Activated CD8-positive, alpha-beta memory T cell treated with anti-CD3 and anti-CD28 coated beads, Interleukin-2, amount 10 ng/mL, durations not matched to agents 7 days and 5 days (primary cell): ENCODE results near the gene SLC2A1. TPM values are rescaled to one million over a fixed set of nuclear protein-coding genes. Genes with fewer than 3 reads are reported as not detected.

Experiments
- ATAC-seq: fragments of 150-1000 bp; cut with Tn5 transposase; one replicate; pipeline ENCODE4 v1.10.0; 2021; ENCODE audit warnings: moderate library complexity
- CTCF ChIA-PET: fragments of 350-600 bp; sonication (Branson Sonifier 250); formaldehyde crosslinking; loops from one replicate; lab custom pipeline; 2021; ENCODE audit warnings: antibody characterized with exemption; lab: Charles Lee
- DNase-seq: peaks from one replicate; pipeline ENCODE4 v3.0.0-alpha.2; 2020
- H3K27ac Mint-ChIP-seq: one replicate; pipeline ENCODE4 v1.8.0; 2021; ENCODE audit warnings: mild to moderate bottlenecking, mixed read lengths
- H3K27me3 Mint-ChIP-seq: one replicate; pipeline ENCODE4 v1.8.0; 2021; ENCODE audit warnings: mixed read lengths
- H3K36me3 Mint-ChIP-seq: one replicate; pipeline ENCODE4 v1.8.0; 2021; ENCODE audit warnings: mild to moderate bottlenecking, mixed read lengths
- H3K4me1 Mint-ChIP-seq: one replicate; pipeline ENCODE4 v1.8.0; 2021; ENCODE audit warnings: mixed read lengths
- H3K4me3 Mint-ChIP-seq: one replicate; pipeline ENCODE4 v1.8.0; 2021; ENCODE audit warnings: mild to moderate bottlenecking, moderate library complexity, mixed read lengths
- H3K9me3 Mint-ChIP-seq: one replicate; pipeline ENCODE4 v1.8.0; 2022; ENCODE audit warnings: low read depth, mixed read lengths
- total RNA-seq, 2 experiments: library from RNA; stranded (reverse); gene quantifications; one replicate each; pipeline ENCODE4 v1.2.3, GENCODE V29; 2021

The SLC2A1 gene
- total RNA-seq, 2 experiments from 2014 or later: 113 to 140 TPM

DNA sequence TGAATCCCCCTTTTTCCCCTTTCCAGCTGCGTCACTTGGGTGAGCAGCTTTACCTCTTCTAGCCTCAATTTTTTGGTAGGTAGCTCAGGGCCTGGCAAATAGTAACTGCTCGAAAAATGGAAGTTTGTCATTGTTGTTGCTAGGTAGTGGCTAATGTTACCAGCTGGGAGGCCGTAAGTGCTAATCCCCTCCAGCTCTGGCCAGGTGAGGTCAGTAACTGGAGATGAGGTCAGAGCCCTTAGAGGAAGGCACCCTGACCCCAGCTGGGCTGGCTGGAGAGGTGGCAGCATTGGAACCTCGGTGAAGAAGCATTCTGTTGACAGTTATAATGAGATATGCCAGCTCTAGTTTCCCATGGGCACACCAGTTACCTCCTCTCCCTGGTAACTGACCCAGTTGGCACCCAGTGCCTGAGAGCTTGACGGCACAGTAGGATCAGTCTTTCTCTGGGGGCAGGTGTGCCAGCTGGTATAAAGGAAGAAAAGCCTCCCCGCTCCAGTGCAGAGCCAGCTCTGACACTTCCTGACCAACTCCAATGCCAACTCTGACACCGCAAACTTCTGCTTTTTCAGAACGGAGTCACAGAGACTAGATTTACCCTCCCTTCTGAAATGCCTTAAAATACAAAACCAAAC is 35.0 kb upstream of the SLC2A1 start:
- no peaks in the 10 kb centered on the region for H3K4me1 Mint-ChIP-seq
- no peaks in the 10 kb centered on the region for H3K36me3 Mint-ChIP-seq
- no peak for ATAC-seq
- CTCF ChIA-PET: interaction anchor here (0.6 kb wide), 1 partner anchor 74 kb away, joined by 3 read pairs; no protein-coding TSS in a partner anchor
- H3K27me3 Mint-ChIP-seq: no peaks in the 10 kb centered on the region
- H3K9me3 Mint-ChIP-seq: no peaks in the 10 kb centered on the region
- H3K4me3 Mint-ChIP-seq: no peak overlapping the region
- H3K27ac Mint-ChIP-seq: no peak overlapping the region
- no peak for DNase-seq

DNA sequence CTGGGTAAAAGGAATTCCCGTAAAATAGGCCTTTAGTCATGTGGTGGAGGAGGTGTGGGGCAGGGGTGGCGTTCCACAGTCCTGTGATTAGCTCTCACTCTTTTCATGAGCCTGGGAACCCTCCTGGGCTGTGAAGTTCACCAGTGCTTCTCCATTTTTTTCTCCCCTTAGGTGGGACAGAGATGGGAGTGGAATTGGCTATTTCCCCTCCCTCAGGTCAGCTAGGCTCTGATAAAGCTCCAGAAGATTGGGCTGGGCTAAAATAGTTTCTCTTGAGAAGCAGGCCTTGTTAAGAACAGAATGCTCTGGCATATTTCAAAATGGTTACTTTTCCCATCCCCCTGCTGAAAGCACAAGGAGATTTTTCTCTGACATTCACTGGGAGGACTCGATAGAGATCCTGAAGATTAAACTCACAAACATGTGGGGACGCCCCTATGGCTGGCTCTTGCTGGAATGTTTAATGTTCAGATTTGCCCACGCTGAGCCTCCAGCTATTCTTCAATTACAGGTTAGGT is 33.4 kb upstream of the SLC2A1 start:
- CTCF ChIA-PET: no interaction called here
- H3K4me1 Mint-ChIP-seq: no peaks in the 10 kb centered on the region
- H3K27ac Mint-ChIP-seq: no peak overlapping the region
- H3K4me3 Mint-ChIP-seq: no peak overlapping the region
- H3K36me3 Mint-ChIP-seq: no peaks in the 10 kb centered on the region
- no peaks in the 10 kb centered on the region for H3K9me3 Mint-ChIP-seq
- no peak for DNase-seq
- H3K27me3 Mint-ChIP-seq: no peaks in the 10 kb centered on the region
- no peak for ATAC-seq

- DNase-seq (no peak), ATAC-seq (no peak)
- H3K27ac Mint-ChIP-seq: no peak overlapping the region
- no peaks in the 10 kb centered on the region for H3K4me1 Mint-ChIP-seq
- H3K4me3 Mint-ChIP-seq: no peak overlapping the region
- no peaks in the 10 kb centered on the region for H3K9me3 Mint-ChIP-seq
- no peaks in the 10 kb centered on the region for H3K36me3 Mint-ChIP-seq
- CTCF ChIA-PET: no interaction called here
- H3K27me3 Mint-ChIP-seq: no peaks in the 10 kb centered on the region
Observed at GRCh38 chr1:42990757-42991346, 32.2 kb upstream of the SLC2A1 start.

DNA sequence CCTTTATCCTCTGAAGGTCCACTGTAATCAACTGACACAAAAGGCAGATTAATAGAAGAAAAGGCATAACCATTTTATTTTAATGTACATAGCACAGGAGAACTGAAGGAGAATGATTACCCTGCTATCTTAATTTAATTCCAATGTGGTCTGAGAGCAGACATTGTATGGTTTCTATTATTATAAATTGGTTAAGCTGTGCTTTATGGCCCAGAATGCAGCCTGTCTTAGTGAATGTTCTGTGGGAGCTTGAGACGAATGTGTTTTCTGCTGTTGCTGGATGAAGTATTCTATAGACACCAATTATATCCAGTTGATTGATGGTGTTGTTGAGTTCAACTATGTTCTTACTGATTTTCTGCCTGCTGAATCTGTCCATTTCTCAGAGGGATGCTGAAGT is 25.0 kb upstream of the SLC2A1 start:
- Mint-ChIP-seq H3K36me3 (no peaks in the 10 kb centered on the region), H3K27me3 (no peaks in the 10 kb centered on the region), H3K4me1 (no peaks in the 10 kb centered on the region), H3K4me3 (no peak overlapping the region), H3K9me3 (no peaks in the 10 kb centered on the region), H3K27ac (no peak overlapping the region)
- CTCF ChIA-PET: interaction anchor here (0.8 to 1.9 kb wide), 3 partner anchors 10 to 70 kb away, joined by 3 to 4 read pairs (median 3); no protein-coding TSS in a partner anchor
- DNase-seq (no peak), ATAC-seq (no peak)

DNA sequence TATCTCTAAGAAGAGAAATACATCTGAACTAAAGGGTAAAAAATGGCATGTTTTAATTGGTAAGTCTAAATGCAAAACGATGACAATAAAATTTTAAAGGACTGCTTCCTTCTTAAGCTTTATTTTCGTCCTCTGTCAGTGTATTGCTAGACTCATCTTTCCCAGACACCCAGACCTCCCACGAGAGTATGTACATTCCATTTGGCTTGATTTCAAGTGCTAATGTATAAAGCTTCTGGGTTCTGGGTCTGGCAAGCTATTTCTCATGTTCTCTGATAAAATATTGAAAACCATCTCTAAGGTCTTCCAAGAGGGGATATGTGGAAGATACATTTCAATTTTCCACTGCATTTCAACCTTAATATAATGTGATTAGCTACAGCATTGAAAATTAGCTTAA is 24.6 kb upstream of the SLC2A1 start:
- no peak for ATAC-seq

DNA sequence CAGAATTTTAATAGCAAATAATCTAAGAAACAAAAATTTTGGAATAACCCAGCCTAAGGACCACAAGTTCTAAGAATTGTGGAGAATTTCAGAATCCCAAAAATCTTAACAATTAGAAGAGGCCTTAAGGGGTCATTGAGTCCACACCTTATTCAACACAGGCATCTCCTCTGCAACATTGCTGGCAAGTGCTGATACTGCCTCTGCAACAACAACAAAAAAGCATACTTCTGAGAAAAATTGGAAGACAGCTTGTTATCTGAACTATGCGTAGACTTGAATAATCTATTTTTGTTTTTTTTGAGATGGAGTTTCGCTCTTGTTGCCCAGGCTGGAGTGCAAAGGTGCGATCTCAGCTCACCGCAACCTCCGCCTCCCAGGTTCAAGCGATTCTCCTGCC is 24.0 kb upstream of the SLC2A1 start:
- H3K36me3 Mint-ChIP-seq: no peaks in the 10 kb centered on the region
- H3K4me3 Mint-ChIP-seq: no peak overlapping the region
- DNase-seq: no peak
- CTCF ChIA-PET: interaction anchor here (0.6 to 1.9 kb wide), 2 partner anchors 9 to 766 kb away, joined by 3 to 4 read pairs; no protein-coding TSS in a partner anchor
- H3K27ac Mint-ChIP-seq: no peak overlapping the region
- H3K4me1 Mint-ChIP-seq: no peaks in the 10 kb centered on the region
- no peaks in the 10 kb centered on the region for H3K27me3 Mint-ChIP-seq
- no peak for ATAC-seq
- no peaks in the 10 kb centered on the region for H3K9me3 Mint-ChIP-seq

More for the DNA sequence above, 24.6 kb upstream of the SLC2A1 start:
- CTCF ChIA-PET: interaction anchor here (0.8 to 1.9 kb wide), 2 partner anchors 9 to 70 kb away, joined by 3 to 4 read pairs; no protein-coding TSS in a partner anchor
- Mint-ChIP-seq H3K4me1 (no peaks in the 10 kb centered on the region), H3K9me3 (no peaks in the 10 kb centered on the region), H3K36me3 (no peaks in the 10 kb centered on the region), H3K27ac (no peak overlapping the region), H3K27me3 (no peaks in the 10 kb centered on the region), H3K4me3 (no peak overlapping the region)
- DNase-seq: no peak

GRCh38 chr1:42981871-42982270 is 23.2 kb upstream of the SLC2A1 start:
- Mint-ChIP-seq H3K4me3 (no peak overlapping the region), H3K4me1 (no peaks in the 10 kb centered on the region), H3K9me3 (no peaks in the 10 kb centered on the region), H3K27me3 (no peaks in the 10 kb centered on the region), H3K36me3 (no peaks in the 10 kb centered on the region), H3K27ac (no peak overlapping the region)
- DNase-seq (no peak), ATAC-seq (no peak)
- CTCF ChIA-PET: no interaction called here

GRCh38 chr1:42981255-42981805 is 22.7 kb upstream of the SLC2A1 start:
- H3K27ac Mint-ChIP-seq: no peak overlapping the region
- ATAC-seq (no peak), DNase-seq (no peak)
- H3K27me3 Mint-ChIP-seq: no peaks in the 10 kb centered on the region
- CTCF ChIA-PET: no interaction called here
- H3K4me3 Mint-ChIP-seq: no peak overlapping the region
- no peaks in the 10 kb centered on the region for H3K4me1 Mint-ChIP-seq
- H3K36me3 Mint-ChIP-seq: peaks cover 1% of the 10 kb centered on the region
- H3K9me3 Mint-ChIP-seq: no peaks in the 10 kb centered on the region

- no peak overlapping the region for H3K4me3 Mint-ChIP-seq
- no peak overlapping the region for H3K27ac Mint-ChIP-seq
- peaks cover 1% of the 10 kb centered on the region for H3K36me3 Mint-ChIP-seq
- CTCF ChIA-PET: no interaction called here
- no peaks in the 10 kb centered on the region for H3K27me3 Mint-ChIP-seq
- no peak for ATAC-seq
- no peaks in the 10 kb centered on the region for H3K4me1 Mint-ChIP-seq
- no peaks in the 10 kb centered on the region for H3K9me3 Mint-ChIP-seq
- DNase-seq: no peak
Observed at GRCh38 chr1:42979896-42980800, 21.5 kb upstream of the SLC2A1 start.

DNA sequence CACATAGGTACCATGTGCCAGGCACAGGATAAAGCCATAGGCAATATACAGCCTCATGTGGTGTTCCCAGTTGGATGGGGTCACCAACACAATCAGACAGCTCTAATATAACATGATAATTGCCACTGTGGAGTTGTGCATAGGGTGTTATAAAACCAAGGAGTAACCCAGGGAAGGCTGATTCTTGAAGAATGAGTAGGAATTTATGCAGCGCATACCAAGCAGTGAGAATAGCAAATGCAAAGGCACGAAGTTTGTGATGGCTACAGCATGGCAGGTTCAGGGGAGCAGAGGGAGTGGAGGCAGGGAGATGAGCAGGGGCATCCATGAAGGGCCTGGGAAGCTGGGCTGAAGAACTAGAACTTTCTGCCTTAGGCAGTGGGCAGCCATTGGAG is 20.4 kb upstream of the SLC2A1 start:
- ATAC-seq (no peak), DNase-seq (no peak)
- Mint-ChIP-seq H3K27me3 (no peaks in the 10 kb centered on the region), H3K4me1 (no peaks in the 10 kb centered on the region), H3K27ac (no peak overlapping the region), H3K36me3 (peaks cover 1% of the 10 kb centered on the region), H3K9me3 (no peaks in the 10 kb centered on the region), H3K4me3 (no peak overlapping the region)
- CTCF ChIA-PET: no interaction called here

DNA sequence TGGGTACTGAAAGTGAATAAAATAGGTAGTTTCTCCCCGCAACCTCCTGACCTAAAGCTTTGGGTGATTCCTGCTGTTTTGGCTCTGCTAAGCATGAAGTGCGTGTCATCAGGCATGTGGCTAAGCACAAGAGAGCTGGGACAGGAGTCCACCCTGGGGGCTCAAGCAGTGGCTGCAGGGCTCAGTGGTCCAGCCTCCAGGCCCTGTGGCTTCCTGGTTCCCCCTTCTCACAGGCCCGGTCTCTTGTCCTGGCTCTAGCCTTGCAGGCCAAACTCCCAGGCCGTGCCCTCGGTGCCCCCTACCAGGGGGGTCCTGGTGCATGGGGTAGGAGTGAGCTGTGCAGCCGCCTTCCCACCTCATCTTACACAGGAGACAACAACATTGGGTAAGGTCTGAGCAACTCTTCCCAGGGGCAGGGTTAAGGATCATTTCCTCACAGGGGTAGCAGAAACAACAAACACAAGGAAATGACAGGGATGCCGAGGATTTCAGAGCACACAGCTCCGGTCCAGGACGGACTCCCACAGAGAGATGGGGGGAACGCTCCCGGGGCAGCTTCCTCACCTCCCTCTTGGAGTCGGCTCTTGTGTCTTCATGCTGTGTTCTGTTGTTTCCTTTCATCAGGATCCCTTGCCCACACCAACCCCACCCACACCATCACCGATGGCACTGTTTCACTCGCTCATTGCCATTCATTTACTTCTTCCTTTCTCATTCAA is 19.8 kb upstream of the SLC2A1 start:
- Mint-ChIP-seq H3K27me3 (no peaks in the 10 kb centered on the region), H3K4me3 (no peak overlapping the region), H3K9me3 (no peaks in the 10 kb centered on the region), H3K4me1 (no peaks in the 10 kb centered on the region), H3K27ac (no peak overlapping the region), H3K36me3 (peaks cover 1% of the 10 kb centered on the region)
- ATAC-seq (no peak), DNase-seq (no peak)
- CTCF ChIA-PET: no interaction called here

- ATAC-seq: no peak
- no peak overlapping the region for H3K4me3 Mint-ChIP-seq
- CTCF ChIA-PET: no interaction called here
- no peak for DNase-seq
- H3K36me3 Mint-ChIP-seq: peaks cover 1% of the 10 kb centered on the region
- H3K27me3 Mint-ChIP-seq: no peaks in the 10 kb centered on the region
- no peak overlapping the region for H3K27ac Mint-ChIP-seq
- H3K4me1 Mint-ChIP-seq: no peaks in the 10 kb centered on the region
- H3K9me3 Mint-ChIP-seq: no peaks in the 10 kb centered on the region
Observed at GRCh38 chr1:42977653-42978052, 19.0 kb upstream of the SLC2A1 start.
